Measurements from ENCODE around the gene ZDBF2. TPM values are rescaled to one million over a fixed set of nuclear protein-coding genes. Genes with fewer than 3 reads are reported as not detected.

Gene ZDBF2
- total RNA-seq, 1 experiment from 2014 or later = 31.8 TPM

DNA sequence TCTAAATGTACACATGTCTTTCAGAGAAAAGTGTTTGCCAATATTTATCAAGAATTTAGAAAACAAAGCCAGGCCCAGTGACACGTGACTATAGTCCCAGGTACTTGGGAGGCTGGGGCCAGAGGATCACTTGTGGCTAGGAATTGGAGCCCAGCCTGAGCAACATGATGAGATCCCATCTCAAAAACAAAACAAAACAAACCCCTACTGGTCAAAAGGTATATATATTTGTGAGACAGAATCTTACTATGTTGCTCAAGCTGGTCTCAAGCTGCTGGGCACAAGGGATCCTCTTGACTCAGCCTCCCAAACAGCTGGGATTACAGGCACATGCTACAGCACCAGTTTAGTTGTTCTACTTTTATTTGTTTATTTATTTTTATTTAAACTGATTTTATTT is 79.2 kb downstream of the ZDBF2 start:
- H3K27ac Mint-ChIP-seq = no peak overlapping the region
- Histone ChIP-seq H2BK15ac (ENCODE audit: low read depth, low read length) (no peak overlapping the region), H3K79me2 (ENCODE audit: insufficient read depth, low read length) (no peaks in the 10 kb centered on the region), H4K20me1 (ENCODE audit: control insufficient read depth, insufficient read depth, insufficient read length) (no peaks in the 10 kb centered on the region), H3K27me3 (ENCODE audit: insufficient read depth, low read length) (no peaks in the 10 kb centered on the region), H3K4ac (ENCODE audit: low read depth, low read length) (no peak overlapping the region), H3K18ac (ENCODE audit: insufficient read length, low read depth, low read length) (no peak overlapping the region), H4K8ac (replicated peaks; ENCODE audit: insufficient read length, low read depth, low read length) (no peak overlapping the region), H3K14ac (ENCODE audit: insufficient read depth, low read length) (no peak overlapping the region), H3K9me3 (ENCODE audit: control insufficient read depth, low read depth, low read length) (no peaks in the 10 kb centered on the region), H3K27ac (ENCODE audit: insufficient read length, low read depth, low read length) (no peak overlapping the region), H2AK5ac (ENCODE audit: insufficient read length, low read length) (no peak overlapping the region), H2BK5ac (ENCODE audit: insufficient read length, low read length) (no peak overlapping the region), H2AFZ (ENCODE audit: low read length) (no peak overlapping the region), H4K5ac (ENCODE audit: insufficient read length, low read depth, low read length) (no peak overlapping the region), H2BK20ac (ENCODE audit: low read depth, low read length, poor library complexity, severe bottlenecking) (no peak overlapping the region), H3K4me1 (ENCODE audit: insufficient read depth, low read length) (no peaks in the 10 kb centered on the region), H3K4me2 (ENCODE audit: insufficient read depth, insufficient read length, low read length) (no peak overlapping the region), H4K91ac (ENCODE audit: insufficient read length, low read depth, low read length) (no peak overlapping the region), H3K79me1 (ENCODE audit: insufficient read depth, low read depth, low read length, poor library complexity, severe bottlenecking) (no peaks in the 10 kb centered on the region), H3K9ac (ENCODE audit: extremely low read depth, insufficient read length, low read length) (no peak overlapping the region), H2BK12ac (ENCODE audit: insufficient read length, low read depth, low read length) (no peak overlapping the region), H2BK120ac (ENCODE audit: low read depth, low read length, poor library complexity, severe bottlenecking) (no peak overlapping the region), H3K23me2 (ENCODE audit: insufficient read length, low read depth, low read length, poor library complexity, severe bottlenecking) (no peaks in the 10 kb centered on the region), H3K56ac (ENCODE audit: insufficient read length, low read depth, low read length) (no peak overlapping the region), H3K23ac (ENCODE audit: insufficient read length, low read depth, low read length) (no peak overlapping the region), H3T11ph (ENCODE audit: low read length) (no peak overlapping the region)
- DNase-seq = no peak
- no CpG with 5 or more reads among the region's 1 CpG for WGBS (ENCODE audit: extremely low coverage, insufficient read length, low lambda C conversion rate)
- H3K36me3 Mint-ChIP-seq (ENCODE audit: insufficient read depth in 1 of 3, low read depth in 3 of 3) = peaks cover 5 to 32% (median 6%) of the 10 kb centered on the region in 3 experiments
- H3K9me3 Mint-ChIP-seq = peaks cover 29 to 31% of the 10 kb centered on the region in 2 experiments
- TF ChIP-seq, protein P1, sequence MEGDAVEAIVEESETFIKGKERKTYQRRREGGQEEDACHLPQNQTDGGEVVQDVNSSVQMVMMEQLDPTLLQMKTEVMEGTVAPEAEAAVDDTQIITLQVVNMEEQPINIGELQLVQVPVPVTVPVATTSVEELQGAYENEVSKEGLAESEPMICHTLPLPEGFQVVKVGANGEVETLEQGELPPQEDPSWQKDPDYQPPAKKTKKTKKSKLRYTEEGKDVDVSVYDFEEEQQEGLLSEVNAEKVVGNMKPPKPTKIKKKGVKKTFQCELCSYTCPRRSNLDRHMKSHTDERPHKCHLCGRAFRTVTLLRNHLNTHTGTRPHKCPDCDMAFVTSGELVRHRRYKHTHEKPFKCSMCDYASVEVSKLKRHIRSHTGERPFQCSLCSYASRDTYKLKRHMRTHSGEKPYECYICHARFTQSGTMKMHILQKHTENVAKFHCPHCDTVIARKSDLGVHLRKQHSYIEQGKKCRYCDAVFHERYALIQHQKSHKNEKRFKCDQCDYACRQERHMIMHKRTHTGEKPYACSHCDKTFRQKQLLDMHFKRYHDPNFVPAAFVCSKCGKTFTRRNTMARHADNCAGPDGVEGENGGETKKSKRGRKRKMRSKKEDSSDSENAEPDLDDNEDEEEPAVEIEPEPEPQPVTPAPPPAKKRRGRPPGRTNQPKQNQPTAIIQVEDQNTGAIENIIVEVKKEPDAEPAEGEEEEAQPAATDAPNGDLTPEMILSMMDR (conservative IDR thresholded peaks at IDR 0.05) = no peak
- H3K4me1 Mint-ChIP-seq = no peaks in the 10 kb centered on the region
- H3K4me3 Mint-ChIP-seq = no peak overlapping the region
- H3K27me3 Mint-ChIP-seq (ENCODE audit: low read depth) = peaks cover 2% of the 10 kb centered on the region; the same call in 1 of the 2 replicates

All from H9 (cell line).